GM04503 (cell line): Measurements from ENCODE around the gene RGS8.
"Not testable (repeated sequence)": the region's sequence is repeated elsewhere in the genome, so short reads cannot be mapped to it uniquely, and the experiment has no call there.

Source experiments
- DNase-seq: peaks from one replicate; pipeline ENCODE4 v3.0.0-alpha.2; 2012; ENCODE audit warnings: low read depth

RGS8 gene

GRCh38 chr1:182702826-182703524 lies 18.6 kb upstream of the RGS8 start:
- no peak for DNase-seq

- DNase-seq, result no peak
Measured at GRCh38 chr1:182700351-182700709, 15.9 kb upstream of the RGS8 start.

- no peak for DNase-seq
Measured at GRCh38 chr1:182699393-182700350, 15.3 kb upstream of the RGS8 start.

GRCh38 chr1:182698971-182699370 lies 14.6 kb upstream of the RGS8 start:
- DNase-seq, result no peak

- DNase-seq, result not testable (repeated sequence)
Measured at GRCh38 chr1:182693139-182693538, 8.8 kb upstream of the RGS8 start.

GRCh38 chr1:182690886-182691443 lies 6.6 kb upstream of the RGS8 start:
- DNase-seq, result no peak

GRCh38 chr1:182688436-182689205 lies 4.2 kb upstream of the RGS8 start:
- no peak for DNase-seq

- no peak for DNase-seq
Measured at GRCh38 chr1:182687361-182687760, 3.0 kb upstream of the RGS8 start.

GRCh38 chr1:182686446-182686845 lies 2.1 kb upstream of the RGS8 start:
- DNase-seq, result no peak

- no peak for DNase-seq
Measured at GRCh38 chr1:182685215-182685614, 828 bp upstream of the RGS8 start.

- DNase-seq, result no peak
Measured at GRCh38 chr1:182682898-182683501, 1.4 kb downstream of the RGS8 start.

- no peak for DNase-seq
Measured at GRCh38 chr1:182682406-182682805, 2.0 kb downstream of the RGS8 start.

- DNase-seq, result no peak
Measured at GRCh38 chr1:182681568-182681912, 2.8 kb downstream of the RGS8 start.

GRCh38 chr1:182680901-182681567 lies 3.4 kb downstream of the RGS8 start:
- no peak for DNase-seq

- no peak for DNase-seq
Measured at GRCh38 chr1:182680408-182680807, 4.0 kb downstream of the RGS8 start.

- no peak for DNase-seq
Measured at GRCh38 chr1:182679684-182680083, 4.7 kb downstream of the RGS8 start.

- DNase-seq, result no peak
Measured at GRCh38 chr1:182677397-182678098, 6.8 kb downstream of the RGS8 start.

- DNase-seq, result no peak
Measured at GRCh38 chr1:182676274-182676673, 8.1 kb downstream of the RGS8 start.

- peak; percentile 14 for DNase-seq
Measured at GRCh38 chr1:182674346-182675246, 9.8 kb downstream of the RGS8 start.

GRCh38 chr1:182672487-182672836 lies 11.9 kb downstream of the RGS8 start:
- DNase-seq, result no peak
